NT2/D1 (cell line): ENCODE results near the gene KRT32.

Experiments
- SUZ12 ChIP-seq: IDR thresholded peaks from 2 replicates; pipeline ENCODE4 v1.6.1; 2011; ENCODE audit not compliant: insufficient read length, insufficient read depth; ENCODE audit errors: extremely low read depth
- YY1 ChIP-seq: IDR thresholded peaks from 2 replicates; pipeline ENCODE4 v1.6.1; 2011; ENCODE audit not compliant: insufficient read length, insufficient read depth
- ZNF274 ChIP-seq: IDR thresholded peaks from 2 replicates; pipeline ENCODE4 v1.6.1; 2011; ENCODE audit warnings: mild to moderate bottlenecking, low read depth, low read length

GRCh38 chr17:41429667-41430066 lies 37.5 kb downstream of the KRT32 start:
- TF ChIP-seq ZNF274 (no peak), YY1 (no peak), SUZ12 (no peak)
